ENCODE measurements around the gene ZNF189. TPM values are rescaled to one million over a fixed set of nuclear protein-coding genes. Genes with fewer than 3 reads are reported as not detected.

Gene ZNF189
- total and polyA plus RNA-seq, 2 donors (not counting 3 experiments of a cell fraction or from before 2014, with no cell fraction given), result 3.3 to 14.6 TPM

- dilution Hi-C loops (cut with MboI; ENCODE audit: extremely low pct_ligation_motif_present, low sequenced_read_pairs), result no loop called here
- no peak for FAIRE-seq
- intact Hi-C loops (cut with micrococcal nuclease), result no loop called here
These were observed 17.5 kb upstream of the ZNF189 start for GRCh38 chr9:101381118-101381517.

More at GRCh38 chr9:101381118-101381517, 17.5 kb upstream of the ZNF189 start:
- Histone ChIP-seq H3K4me2 (ENCODE audit: insufficient read depth, low read length) (no peak overlapping the region), H3K9me3 (replicated peaks; ENCODE audit: control insufficient read depth, insufficient read depth, low read length) (no peaks in the 10 kb centered on the region), H3K36me3 (ENCODE audit: control insufficient read depth in 2 of 2, extremely low read depth in 1 of 2, insufficient read depth in 2 of 2, low read length in 2 of 2) (no peaks in the 10 kb centered on the region), H4K20me1 (replicated peaks; ENCODE audit: control insufficient read depth, extremely low read depth, insufficient read depth, low read length) (no peaks in the 10 kb centered on the region), H2AFZ (ENCODE audit: low read depth, low read length) (no peak overlapping the region), H3K27me3 (ENCODE audit: control insufficient read depth in 2 of 2, insufficient read depth in 2 of 2, low read length in 2 of 2) (no peaks in the 10 kb centered on the region), H3K27ac (ENCODE audit: insufficient read depth, low read depth, low read length) (no peak overlapping the region), H3K9me1 (replicated peaks; ENCODE audit: control insufficient read depth, extremely low read depth, insufficient read depth, low read length) (no peaks in the 10 kb centered on the region), H3K9ac (replicated peaks; ENCODE audit: extremely low read depth, insufficient read depth, low read length) (no peak overlapping the region), H3K4me3 (replicated peaks in 1 of 3; ENCODE audit: insufficient read depth in 1 of 3, low read depth in 1 of 3, low read length in 3 of 3) (no peak overlapping the region), H3K4me1 (ENCODE audit: control insufficient read depth, extremely low read depth, insufficient read depth, low read length) (no peaks in the 10 kb centered on the region), H3K79me2 (ENCODE audit: control insufficient read depth, insufficient read depth, low read length) (no peaks in the 10 kb centered on the region)
- TF ChIP-seq EZH2 (IDR thresholded peaks at IDR 0.05; ENCODE audit: borderline replicate concordance, low read depth, low read length, severe bottlenecking) (no peak), FOS (IDR thresholded peaks at IDR 0.05; ENCODE audit: borderline replicate concordance, insufficient read depth, low read length) (no peak), CTCF (IDR thresholded peaks at IDR 0.05; ENCODE audit: extremely low read depth in 1 of 2, insufficient read depth in 1 of 2, low read depth in 1 of 2, low read length in 2 of 2) (no peak), MYC (IDR thresholded peaks at IDR 0.05; ENCODE audit: low read depth, low read length) (no peak), POLR2A (IDR thresholded peaks at IDR 0.05; ENCODE audit: low read depth, low read length) (no peak), POLR2AphosphoS5 (IDR thresholded peaks at IDR 0.05; ENCODE audit: insufficient read depth, low read depth, low read length) (no peak), MAX (IDR thresholded peaks at IDR 0.05; ENCODE audit: insufficient read depth, insufficient read length) (no peak), GATA2 (IDR thresholded peaks at IDR 0.05; ENCODE audit: insufficient read depth, insufficient read length, low read depth, low read length) (no peak), JUN (IDR thresholded peaks at IDR 0.05; ENCODE audit: borderline replicate concordance, insufficient read depth, insufficient read length, low read depth) (no peak)
- POLR2A ChIA-PET, result no interaction called here
- CTCF ChIA-PET, result no interaction called here
- DNase-seq (ENCODE audit: low read depth, low spot score), result no peak
- no TSS peak for BruUV-seq (replicated peaks)

Data from endothelial cell of umbilical vein (primary cell).